ENCODE measurements around the gene SQSTM1. TPM values are rescaled to one million over a fixed set of nuclear protein-coding genes. Genes with fewer than 3 reads are reported as not detected.

Gene SQSTM1
- total RNA-seq, 4 donors from 2014 or later, result 105 to 236 (median 149) TPM

- DNase-seq, result no peak
- Histone ChIP-seq H3K27me3 (no peaks in the 10 kb centered on the region), H3K4me1 (peaks cover 0 to 21% (median 9%) of the 10 kb centered on the region in 3 donors), H3K4me3 (no peak overlapping the region), H3K36me3 (peaks cover 22 to 100% (median 29%) of the 10 kb centered on the region in 3 donors), H3K27ac (no peak overlapping the region), H3K9me3 (no peaks in the 10 kb centered on the region)
- intact Hi-C loops (cut with DNase I), result no loop called here
- 68 to 92% methylated on average over 2 to 3 of the region's 6 CpGs for WGBS, 2 donors
- TF ChIP-seq CTCF (IDR thresholded peaks at IDR 0.05) (no peak), POLR2A (IDR thresholded peaks at IDR 0.05) (no peak)
Observed at GRCh38 chr5:179867079-179867465, 46.4 kb downstream of the SQSTM1 start.

GRCh38 chr5:179867476-179867875, 46.8 kb downstream of the SQSTM1 start:
- Histone ChIP-seq H3K27ac (no peak overlapping the region), H3K9me3 (no peaks in the 10 kb centered on the region), H3K36me3 (peaks cover 22 to 100% (median 33%) of the 10 kb centered on the region in 3 donors), H3K27me3 (no peaks in the 10 kb centered on the region), H3K4me3 (no peak overlapping the region), H3K4me1 (peaks cover 0 to 21% (median 9%) of the 10 kb centered on the region in 3 donors)
- 94 to 100% methylated on average over 3 to 8 of the region's 11 CpGs for WGBS, 2 donors
- TF ChIP-seq POLR2A (IDR thresholded peaks at IDR 0.05) (no peak), CTCF (IDR thresholded peaks at IDR 0.05) (no peak)
- DNase-seq, result no peak
- intact Hi-C loops (cut with DNase I), result no loop called here

GRCh38 chr5:179868541-179868940, 47.8 kb downstream of the SQSTM1 start:
- intact Hi-C loops (cut with DNase I), result no loop called here
- TF ChIP-seq POLR2A (IDR thresholded peaks at IDR 0.05) (no peak), CTCF (IDR thresholded peaks at IDR 0.05) (no peak)
- no peak for DNase-seq
- Histone ChIP-seq H3K36me3 (peaks cover 17 to 100% (median 35%) of the 10 kb centered on the region in 3 donors), H3K4me1 (peaks cover 0 to 21% (median 9%) of the 10 kb centered on the region in 3 donors), H3K4me3 (no peak overlapping the region), H3K27ac (no peak overlapping the region), H3K9me3 (no peaks in the 10 kb centered on the region), H3K27me3 (no peaks in the 10 kb centered on the region)
- WGBS, 2 donors, result 100% methylated on average over 1 of the region's 14 CpGs; no CpG with 5 or more reads in 1 of the 2 donors

- no peak overlapping the region for H3K4me3 ChIP-seq
- TF ChIP-seq CTCF (IDR thresholded peaks at IDR 0.05) (no peak), POLR2A (IDR thresholded peaks at IDR 0.05) (no peak)
- peaks cover 0 to 21% (median 9%) of the 10 kb centered on the region in 3 donors for H3K4me1 ChIP-seq
- WGBS, 2 donors, result 100% methylated on average over 1 of the region's 5 CpGs
- intact Hi-C loops (cut with DNase I), result no loop called here
- H3K36me3 ChIP-seq, result peaks cover 20 to 100% (median 38%) of the 10 kb centered on the region in 3 donors
- H3K9me3 ChIP-seq, result no peaks in the 10 kb centered on the region
- no peaks in the 10 kb centered on the region for H3K27me3 ChIP-seq
- no peak for DNase-seq
- H3K27ac ChIP-seq, result no peak overlapping the region
Observed at GRCh38 chr5:179869101-179869500, 48.4 kb downstream of the SQSTM1 start.

GRCh38 chr5:179869641-179870402, 49.1 kb downstream of the SQSTM1 start:
- Histone ChIP-seq H3K36me3 (peaks cover 27 to 100% (median 38%) of the 10 kb centered on the region in 3 donors), H3K4me3 (no peak overlapping the region), H3K4me1 (peaks cover 0 to 21% (median 9%) of the 10 kb centered on the region in 3 donors), H3K9me3 (no peaks in the 10 kb centered on the region), H3K27ac (no peak overlapping the region), H3K27me3 (no peaks in the 10 kb centered on the region)
- intact Hi-C loops (cut with DNase I), result no loop called here
- WGBS, 2 donors, result 100% methylated on average over 2 of the region's 16 CpGs; no CpG with 5 or more reads in 1 of the 2 donors
- no peak for TF ChIP-seq POLR2A (IDR thresholded peaks at IDR 0.05)
- TF ChIP-seq CTCF (IDR thresholded peaks at IDR 0.05), result no peak
- no peak for DNase-seq

All from esophagus squamous epithelium (tissue), 5 donors.